Measurements from ENCODE around the gene BFSP2. TPM values are rescaled to one million over a fixed set of nuclear protein-coding genes. Genes with fewer than 3 reads are reported as not detected.
"Not testable (repeated sequence)": the region's sequence is repeated elsewhere in the genome, so short reads cannot be mapped to it uniquely, and the experiment has no call there.

The BFSP2 gene
- total and polyA plus RNA-seq, 2 of the 4 experiments (the other 2 are of a cell fraction): not detected

DNA sequence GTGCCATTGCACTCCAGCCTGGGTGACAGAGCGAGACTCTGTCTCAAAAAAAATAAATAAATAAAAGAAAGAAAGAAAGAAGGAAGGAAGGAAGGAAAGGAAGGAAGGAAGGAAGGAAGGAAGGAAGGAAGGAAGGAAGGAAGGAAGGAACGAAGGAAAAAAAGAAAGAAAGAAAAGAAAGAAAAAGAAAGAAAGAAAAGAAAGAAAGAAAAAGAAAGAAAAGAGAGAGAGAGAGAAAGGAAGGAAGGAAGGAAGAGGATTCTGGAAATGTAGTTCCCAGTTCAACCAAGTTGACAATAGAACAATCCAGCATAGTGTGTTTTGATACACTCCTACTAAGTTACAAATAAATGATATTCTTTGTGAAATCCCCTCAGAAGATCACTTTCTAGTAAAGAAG, 102.7 kb downstream of the BFSP2 start:
- H3K4me3 ChIP-seq (ENCODE audit: insufficient read depth, low read depth, low read length); H3K14ac ChIP-seq (replicated peaks; ENCODE audit: low read depth, low read length); BruUV-seq (replicated peaks); dilution Hi-C loops (cut with HindIII; ENCODE audit: low sequenced_read_pairs, unreplicated experiment); H2AFZ ChIP-seq (replicated peaks; ENCODE audit: low read length, poor library complexity); H2BK5ac ChIP-seq (ENCODE audit: low read depth, low read length, poor library complexity, severe bottlenecking); H2AK9ac ChIP-seq (replicated peaks; ENCODE audit: low read depth, low read length, poor library complexity); H4K20me1 ChIP-seq (ENCODE audit: insufficient read depth, low read length); H2AK5ac ChIP-seq (ENCODE audit: low read depth, low read length); H3K9me1 ChIP-seq (ENCODE audit: insufficient read depth, low read length); DNase-seq; CTCF ChIA-PET; H4K8ac ChIP-seq (ENCODE audit: low read depth in 2 of 2, low read length in 2 of 2); H3K18ac ChIP-seq (ENCODE audit: low read depth, low read length); in situ Hi-C loops (cut with MboI; ENCODE audit: low sequenced_read_pairs); H3K4me1 ChIP-seq (ENCODE audit: control insufficient read depth, insufficient read depth, low read length); H4K91ac ChIP-seq (ENCODE audit: insufficient read depth, low read depth, low read length); intact Hi-C loops (cut with micrococcal nuclease); H3K4ac ChIP-seq (ENCODE audit: low read depth, low read length); H4K5ac ChIP-seq (ENCODE audit: low read depth, low read length); H3K9ac ChIP-seq (ENCODE audit: low read depth, low read length); H2BK20ac ChIP-seq (ENCODE audit: low read depth, low read length); H3K27me3 ChIP-seq (ENCODE audit: control insufficient read depth, insufficient read depth, low read length); H2BK15ac ChIP-seq (ENCODE audit: low read depth, low read length); ATAC-seq (ENCODE audit: low read depth); H3K27ac ChIP-seq (ENCODE audit: insufficient read depth, low read length); POLR2A ChIA-PET (ENCODE audit: unreplicated experiment); H3K56ac ChIP-seq (ENCODE audit: extremely low read depth, insufficient read depth, low read length); H3K4me2 ChIP-seq (ENCODE audit: low read depth, low read length); H3K79me1 ChIP-seq (ENCODE audit: low read depth in 1 of 2, low read length in 2 of 2); H3K9me3 ChIP-seq (ENCODE audit: control insufficient read depth, insufficient read depth, low read length); H3K36me3 ChIP-seq (ENCODE audit: control insufficient read depth, insufficient read depth, low read length); H2BK120ac ChIP-seq (ENCODE audit: low read depth, low read length); H3K23ac ChIP-seq (ENCODE audit: low read depth, low read length): not testable (repeated sequence)
- WGBS, 2 experiments (ENCODE audit: extremely low coverage in 2 of 2, insufficient read length in 1 of 2): no CpG with 5 or more reads among the region's 2 CpGs
